K562 (cell line): Measurements from ENCODE around the gene BCAM. TPM values are rescaled to one million over a fixed set of nuclear protein-coding genes. Genes with fewer than 3 reads are reported as not detected.

ENCODE experiments used
- ARHGAP35 ChIP-seq: fragments of 450-650 bp; IDR thresholded peaks from 2 replicates; pipeline ENCODE4 v1.6.1; 2018; ENCODE audit not compliant: partially characterized antibody
- CHD1 ChIP-seq: fragments of 200-600 bp; sonication (generic); IDR thresholded peaks from one replicate; pipeline ENCODE4 v1.6.1; 2012; ENCODE audit warnings: mild to moderate bottlenecking, moderate library complexity, low read length, inconsistent platforms
- GABPB1 ChIP-seq: sonication (generic); formaldehyde crosslinking; IDR thresholded peaks from 2 replicates; pipeline ENCODE4 v1.8.0; 2022; ENCODE audit warnings: mild to moderate bottlenecking, missing genetic modification reagents
- GATA2 ChIP-seq: sonication (generic); formaldehyde crosslinking; IDR thresholded peaks from 2 replicates; pipeline ENCODE4 v1.4.0; 2020; ENCODE audit warnings: mild to moderate bottlenecking, missing genetic modification reagents
- PHF8 ChIP-seq: fragments of 200-600 bp; sonication (generic); IDR thresholded peaks from 2 replicates; pipeline ENCODE4 v1.6.1; 2012; ENCODE audit warnings: mixed run types, mild to moderate bottlenecking, inconsistent platforms, low read length, moderate library complexity, borderline replicate concordance
- ZBTB1 ChIP-seq: sonication (generic); formaldehyde crosslinking; IDR thresholded peaks from 2 replicates; pipeline ENCODE4 v1.8.1; 2023; ENCODE audit warnings: missing genetic modification reagents, low read depth, mild to moderate bottlenecking, borderline replicate concordance
- ZNF133 ChIP-seq: fragments of 250-450 bp; sonication (Bioruptor Pico); IDR thresholded peaks from 2 replicates; pipeline ENCODE4 v1.4.0; 2020; ENCODE audit warnings: mild to moderate bottlenecking
- ZNF212 ChIP-seq: fragments of 450-650 bp; formaldehyde crosslinking; IDR thresholded peaks from 2 replicates; pipeline ENCODE4 v1.4.0; 2020; ENCODE audit warnings: mild to moderate bottlenecking
- ZNF609 ChIP-seq: sonication (generic); formaldehyde crosslinking; IDR thresholded peaks from 2 replicates; pipeline ENCODE4 v1.8.1; 2023; ENCODE audit warnings: missing genetic modification reagents, mild to moderate bottlenecking, borderline replicate concordance
- ZNF644 ChIP-seq: fragments of 200-800 bp; sonication (Bioruptor generic); IDR thresholded peaks from 2 replicates; pipeline ENCODE4 v1.6.1; 2016; ENCODE audit warnings: low read depth, missing genetic modification characterization, missing compliant biosample characterization
- ZNF699 ChIP-seq: fragments of 250-450 bp; sonication (Bioruptor Pico); IDR thresholded peaks from 2 replicates; pipeline ENCODE4 v1.8.0; 2021; ENCODE audit warnings: mild to moderate bottlenecking, moderate library complexity; ENCODE audit not compliant: insufficient replicate concordance
- polyA plus RNA-seq, 8 experiments: library from polyadenylated mRNA; depleted of rRNA in 4 of 8; stranded (reverse) in 5 of 8; unstranded in 3 of 8; fragments of >200 nt; fragmentation: Nextera tagmentation in 2 of 8; fragmentation: Illumina TruSeq in 1 of 8; extraction: Ambion mirVana in 2 of 8; extraction: Trizol in 1 of 8; gene quantifications; 2 replicates each; pipeline versions ENCODE4 v1.2.1 to v1.2.3, GENCODE V29; 2011 to 2014; ENCODE audit warnings: inconsistent platforms in 1 of 8, missing spikeins in 1 of 8
- total RNA-seq, 7 experiments: library from RNA; depleted of rRNA in 6 of 7; stranded (reverse); fragments of >200 nt in 6 of 7; fragmentation: Illumina TruSeq in 2 of 7; extraction: Trizol in 2 of 7; gene quantifications; 2 replicates each; pipeline versions ENCODE4 v1.2.1 to v1.2.3, GENCODE V29; 2011 to 2021; ENCODE audit warnings: low replicate concordance in 1 of 7
- TF ChIP-seq, protein P1 (sequence below): sonication (generic); formaldehyde crosslinking; IDR thresholded peaks from 2 replicates; pipeline ENCODE4 v1.8.0; 2023; ENCODE audit warnings: mild to moderate bottlenecking, missing genetic modification reagents
- TF ChIP-seq, protein P2 (sequence below): fragments of 450-650 bp; IDR thresholded peaks from 2 replicates; pipeline ENCODE4 v1.6.1; 2017; ENCODE audit warnings: antibody characterized with exemption, mild to moderate bottlenecking

Gene BCAM
- total and polyA plus RNA-seq, 9 of the 15 experiments (the other 6 are each of a cell fraction or from before 2014, with no cell fraction given) = 0.07 to 1.3 (median 0.33) TPM; not detected in 2

- TF ChIP-seq GATA2 (CRISPR knock-in tag) (no peak), ZBTB1 (CRISPR knock-in tag) (no peak), ZNF699 (CRISPR knock-in tag) (no peak), ZNF133 (peak; percentile 87; the same call in 1 of the 2 replicates), ZNF212 (CRISPR knock-in tag) (no peak), CHD1 (no peak), GABPB1 (0 out of 2 replicates have a peak, but pooled peaks have one; percentile 23), ZNF609 (CRISPR knock-in tag) (no peak), PHF8 (peak; percentile 61; the same call in 1 of the 2 replicates), ZNF644 (tag) (no peak), ARHGAP35 (no peak)
- TF ChIP-seq, protein P1, sequence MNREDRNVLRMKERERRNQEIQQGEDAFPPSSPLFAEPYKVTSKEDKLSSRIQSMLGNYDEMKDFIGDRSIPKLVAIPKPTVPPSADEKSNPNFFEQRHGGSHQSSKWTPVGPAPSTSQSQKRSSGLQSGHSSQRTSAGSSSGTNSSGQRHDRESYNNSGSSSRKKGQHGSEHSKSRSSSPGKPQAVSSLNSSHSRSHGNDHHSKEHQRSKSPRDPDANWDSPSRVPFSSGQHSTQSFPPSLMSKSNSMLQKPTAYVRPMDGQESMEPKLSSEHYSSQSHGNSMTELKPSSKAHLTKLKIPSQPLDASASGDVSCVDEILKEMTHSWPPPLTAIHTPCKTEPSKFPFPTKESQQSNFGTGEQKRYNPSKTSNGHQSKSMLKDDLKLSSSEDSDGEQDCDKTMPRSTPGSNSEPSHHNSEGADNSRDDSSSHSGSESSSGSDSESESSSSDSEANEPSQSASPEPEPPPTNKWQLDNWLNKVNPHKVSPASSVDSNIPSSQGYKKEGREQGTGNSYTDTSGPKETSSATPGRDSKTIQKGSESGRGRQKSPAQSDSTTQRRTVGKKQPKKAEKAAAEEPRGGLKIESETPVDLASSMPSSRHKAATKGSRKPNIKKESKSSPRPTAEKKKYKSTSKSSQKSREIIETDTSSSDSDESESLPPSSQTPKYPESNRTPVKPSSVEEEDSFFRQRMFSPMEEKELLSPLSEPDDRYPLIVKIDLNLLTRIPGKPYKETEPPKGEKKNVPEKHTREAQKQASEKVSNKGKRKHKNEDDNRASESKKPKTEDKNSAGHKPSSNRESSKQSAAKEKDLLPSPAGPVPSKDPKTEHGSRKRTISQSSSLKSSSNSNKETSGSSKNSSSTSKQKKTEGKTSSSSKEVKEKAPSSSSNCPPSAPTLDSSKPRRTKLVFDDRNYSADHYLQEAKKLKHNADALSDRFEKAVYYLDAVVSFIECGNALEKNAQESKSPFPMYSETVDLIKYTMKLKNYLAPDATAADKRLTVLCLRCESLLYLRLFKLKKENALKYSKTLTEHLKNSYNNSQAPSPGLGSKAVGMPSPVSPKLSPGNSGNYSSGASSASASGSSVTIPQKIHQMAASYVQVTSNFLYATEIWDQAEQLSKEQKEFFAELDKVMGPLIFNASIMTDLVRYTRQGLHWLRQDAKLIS (CRISPR knock-in tag) = no peak
- TF ChIP-seq, protein P2, sequence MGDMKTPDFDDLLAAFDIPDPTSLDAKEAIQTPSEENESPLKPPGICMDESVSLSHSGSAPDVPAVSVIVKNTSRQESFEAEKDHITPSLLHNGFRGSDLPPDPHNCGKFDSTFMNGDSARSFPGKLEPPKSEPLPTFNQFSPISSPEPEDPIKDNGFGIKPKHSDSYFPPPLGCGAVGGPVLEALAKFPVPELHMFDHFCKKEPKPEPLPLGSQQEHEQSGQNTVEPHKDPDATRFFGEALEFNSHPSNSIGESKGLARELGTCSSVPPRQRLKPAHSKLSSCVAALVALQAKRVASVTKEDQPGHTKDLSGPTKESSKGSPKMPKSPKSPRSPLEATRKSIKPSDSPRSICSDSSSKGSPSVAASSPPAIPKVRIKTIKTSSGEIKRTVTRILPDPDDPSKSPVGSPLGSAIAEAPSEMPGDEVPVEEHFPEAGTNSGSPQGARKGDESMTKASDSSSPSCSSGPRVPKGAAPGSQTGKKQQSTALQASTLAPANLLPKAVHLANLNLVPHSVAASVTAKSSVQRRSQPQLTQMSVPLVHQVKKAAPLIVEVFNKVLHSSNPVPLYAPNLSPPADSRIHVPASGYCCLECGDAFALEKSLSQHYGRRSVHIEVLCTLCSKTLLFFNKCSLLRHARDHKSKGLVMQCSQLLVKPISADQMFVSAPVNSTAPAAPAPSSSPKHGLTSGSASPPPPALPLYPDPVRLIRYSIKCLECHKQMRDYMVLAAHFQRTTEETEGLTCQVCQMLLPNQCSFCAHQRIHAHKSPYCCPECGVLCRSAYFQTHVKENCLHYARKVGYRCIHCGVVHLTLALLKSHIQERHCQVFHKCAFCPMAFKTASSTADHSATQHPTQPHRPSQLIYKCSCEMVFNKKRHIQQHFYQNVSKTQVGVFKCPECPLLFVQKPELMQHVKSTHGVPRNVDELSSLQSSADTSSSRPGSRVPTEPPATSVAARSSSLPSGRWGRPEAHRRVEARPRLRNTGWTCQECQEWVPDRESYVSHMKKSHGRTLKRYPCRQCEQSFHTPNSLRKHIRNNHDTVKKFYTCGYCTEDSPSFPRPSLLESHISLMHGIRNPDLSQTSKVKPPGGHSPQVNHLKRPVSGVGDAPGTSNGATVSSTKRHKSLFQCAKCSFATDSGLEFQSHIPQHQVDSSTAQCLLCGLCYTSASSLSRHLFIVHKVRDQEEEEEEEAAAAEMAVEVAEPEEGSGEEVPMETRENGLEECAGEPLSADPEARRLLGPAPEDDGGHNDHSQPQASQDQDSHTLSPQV = no peak
These were observed 36.9 kb downstream of the BCAM start, which contains the start of gene NECTIN2 (continued) for GRCh38 chr19:44845612-44846454.
